Tibial artery (tissue), 4 donors: ENCODE results near the gene ZDHHC12.

Experiments
- DNase-seq, 2 donors: peaks; one replicate each; pipeline ENCODE4 v3.0.0-alpha.2; 2019
- H3K27ac ChIP-seq, 2 donors: fragments of 200-600 bp; sonication (generic) in 1 of 2; 1 replicate in 1 of 2; 2 replicates in 1 of 2; pipeline ENCODE4 v1.5.1; 2018 to 2019; ENCODE audit warnings: mild to moderate bottlenecking in 1 of 2
- H3K27me3 ChIP-seq, 2 donors: fragments of 200-600 bp; sonication (generic) in 1 of 2; one replicate each; pipeline versions ENCODE4 v1.5.1 to v1.6.0; 2016 to 2019
- H3K36me3 ChIP-seq, 3 donors: fragments of 200-600 bp; sonication (generic) in 2 of 3; one replicate each; pipeline ENCODE4 v1.5.1; 2016 to 2019; ENCODE audit warnings: mild to moderate bottlenecking in 2 of 3
- H3K4me1 ChIP-seq, 4 donors: fragments of 200-600 bp; sonication (generic) in 2 of 4; 1 replicate in 3 of 4; 2 replicates in 1 of 4; pipeline ENCODE4 v1.5.1; 2016 to 2019
- H3K4me3 ChIP-seq, 2 donors: fragments of 200-600 bp; sonication (generic) in 1 of 2; 1 replicate in 1 of 2; 2 replicates in 1 of 2; pipeline ENCODE4 v1.5.1; 2018 to 2019; ENCODE audit warnings: mild to moderate bottlenecking in 2 of 2
- H3K9me3 ChIP-seq, 3 donors: fragments of 200-600 bp; sonication (generic) in 1 of 3; one replicate each; pipeline ENCODE4 v1.5.1; 2016 to 2019
- intact Hi-C: fragments of 100-400 bp; cut with DNase I; formaldehyde crosslinking; loops from one replicate; pipeline ENCODE4 v1.15.0; 2023; ENCODE audit warnings: low total_unique reads
- TF ChIP-seq, protein P1 (sequence below), 2 experiments: fragments of 200-600 bp in 1 of 2; fragments of 450-650 bp in 1 of 2; IDR thresholded peaks; one replicate each; pipeline ENCODE4 v1.5.1; 2017 to 2019; ENCODE audit warnings: antibody characterized with exemption in 2 of 2, mild to moderate bottlenecking in 1 of 2, moderate library complexity in 1 of 2

The ZDHHC12 gene

DNA sequence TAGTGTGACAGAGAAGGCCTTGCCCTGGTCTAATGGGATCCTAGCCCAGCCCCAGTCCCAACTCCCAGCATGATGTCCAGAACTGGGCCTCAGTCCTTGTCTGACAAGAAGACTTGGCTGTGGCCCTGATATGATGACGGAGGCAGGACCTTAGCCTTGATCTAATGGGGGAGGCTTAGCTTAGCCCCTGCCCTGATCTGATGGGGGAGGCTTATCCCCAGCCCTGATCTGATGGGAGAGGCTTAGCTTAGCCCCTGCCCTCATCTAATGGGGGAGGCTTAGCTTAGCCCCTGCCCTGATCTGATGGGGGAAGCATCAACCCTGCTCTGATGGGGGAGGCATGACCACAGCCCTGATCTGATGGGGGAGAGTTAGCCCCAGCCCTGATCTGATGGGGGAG is 17.9 kb downstream of the ZDHHC12 start:
- Histone ChIP-seq H3K27me3 (no peaks in the 10 kb centered on the region), H3K27ac (no peak overlapping the region), H3K4me3 (no peak overlapping the region), H3K9me3 (no peaks in the 10 kb centered on the region), H3K4me1 (peaks cover 0 to 13% (median 8%) of the 10 kb centered on the region in 4 donors), H3K36me3 (no peaks in the 10 kb centered on the region)
- TF ChIP-seq, protein P1, sequence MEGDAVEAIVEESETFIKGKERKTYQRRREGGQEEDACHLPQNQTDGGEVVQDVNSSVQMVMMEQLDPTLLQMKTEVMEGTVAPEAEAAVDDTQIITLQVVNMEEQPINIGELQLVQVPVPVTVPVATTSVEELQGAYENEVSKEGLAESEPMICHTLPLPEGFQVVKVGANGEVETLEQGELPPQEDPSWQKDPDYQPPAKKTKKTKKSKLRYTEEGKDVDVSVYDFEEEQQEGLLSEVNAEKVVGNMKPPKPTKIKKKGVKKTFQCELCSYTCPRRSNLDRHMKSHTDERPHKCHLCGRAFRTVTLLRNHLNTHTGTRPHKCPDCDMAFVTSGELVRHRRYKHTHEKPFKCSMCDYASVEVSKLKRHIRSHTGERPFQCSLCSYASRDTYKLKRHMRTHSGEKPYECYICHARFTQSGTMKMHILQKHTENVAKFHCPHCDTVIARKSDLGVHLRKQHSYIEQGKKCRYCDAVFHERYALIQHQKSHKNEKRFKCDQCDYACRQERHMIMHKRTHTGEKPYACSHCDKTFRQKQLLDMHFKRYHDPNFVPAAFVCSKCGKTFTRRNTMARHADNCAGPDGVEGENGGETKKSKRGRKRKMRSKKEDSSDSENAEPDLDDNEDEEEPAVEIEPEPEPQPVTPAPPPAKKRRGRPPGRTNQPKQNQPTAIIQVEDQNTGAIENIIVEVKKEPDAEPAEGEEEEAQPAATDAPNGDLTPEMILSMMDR (IDR thresholded peaks at IDR 0.05): no peak
- intact Hi-C loops: no loop called here
- DNase-seq: peak in 1 of 2 donors; percentile 38

DNA sequence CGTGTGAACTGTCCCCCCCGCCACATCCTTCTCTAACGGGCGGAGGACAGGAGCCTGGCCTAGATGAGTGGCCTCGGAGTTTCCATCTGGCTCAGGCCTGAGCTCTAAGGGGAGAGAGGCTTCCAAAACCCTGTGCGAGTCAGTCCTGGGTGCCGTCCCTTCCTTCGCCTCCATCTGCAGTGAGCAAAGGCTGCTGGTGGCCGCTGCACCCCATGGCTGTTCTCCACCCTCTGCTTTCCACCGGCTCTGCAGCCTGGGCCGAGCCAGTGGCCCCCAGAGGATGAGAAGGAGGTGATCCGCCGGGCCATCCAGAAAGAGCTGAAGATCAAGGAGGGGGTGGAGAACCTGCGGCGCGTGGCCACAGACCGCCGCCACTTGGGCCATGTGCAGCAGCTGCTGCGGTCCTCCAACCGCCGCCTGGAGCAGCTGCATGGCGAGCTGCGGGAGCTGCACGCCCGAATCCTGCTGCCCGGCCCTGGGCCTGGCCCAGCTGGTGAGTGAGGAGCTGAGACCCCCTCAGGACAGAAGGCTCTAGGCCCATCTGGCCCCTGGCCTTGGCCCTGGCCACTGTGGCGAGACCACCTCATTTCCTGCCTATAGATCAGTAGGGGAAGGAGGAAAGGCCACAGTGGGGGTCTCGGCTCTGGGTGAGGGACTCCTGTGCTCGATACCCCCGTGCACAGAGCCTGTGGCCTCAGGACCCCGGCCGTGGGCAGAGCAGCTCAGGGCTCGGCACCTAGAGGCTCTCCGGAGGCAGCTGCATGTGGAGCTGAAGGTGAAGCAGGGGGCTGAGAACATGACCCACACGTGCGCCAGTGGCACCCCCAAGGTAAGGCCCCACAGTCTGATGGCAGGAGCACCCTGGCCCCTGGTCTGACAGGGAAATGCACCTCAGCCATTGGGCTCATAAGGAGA is 18.6 kb downstream of the ZDHHC12 start:
- Histone ChIP-seq H3K27ac (no peak overlapping the region), H3K9me3 (no peaks in the 10 kb centered on the region), H3K36me3 (no peaks in the 10 kb centered on the region), H3K4me1 (peaks cover 0 to 13% (median 8%) of the 10 kb centered on the region in 4 donors), H3K27me3 (no peaks in the 10 kb centered on the region), H3K4me3 (no peak overlapping the region)
- DNase-seq: peak in 1 of 2 donors; percentile 49
- TF ChIP-seq, protein P1 (IDR thresholded peaks at IDR 0.05): no peak
- intact Hi-C loops: no loop called here

DNA sequence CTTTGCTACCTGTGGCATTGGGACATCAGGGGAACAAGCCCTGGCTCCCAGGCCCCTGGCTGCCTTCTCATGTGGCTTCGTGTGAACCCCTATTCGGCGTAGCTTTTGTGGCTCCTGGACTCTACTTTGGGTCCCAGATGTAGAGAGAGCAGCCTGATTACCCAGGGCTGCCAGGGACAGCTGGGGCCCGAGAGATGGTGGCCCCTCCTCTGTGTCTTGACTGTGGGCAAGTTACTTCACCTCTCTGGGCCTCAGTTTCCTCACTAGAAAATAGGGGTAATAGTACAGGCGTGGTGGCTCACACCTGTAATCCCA is 19.6 kb downstream of the ZDHHC12 start:
- peaks cover 0 to 13% (median 8%) of the 10 kb centered on the region in 4 donors for H3K4me1 ChIP-seq
- peak in 1 of 2 donors; percentile 56 for DNase-seq
- H3K27me3 ChIP-seq: no peaks in the 10 kb centered on the region
- H3K4me3 ChIP-seq: no peak overlapping the region
- H3K27ac ChIP-seq: peak overlapping the region; percentile 70 to 80
- TF ChIP-seq, protein P1 (IDR thresholded peaks at IDR 0.05): no peak
- H3K9me3 ChIP-seq: no peaks in the 10 kb centered on the region
- intact Hi-C loops: no loop called here
- no peaks in the 10 kb centered on the region for H3K36me3 ChIP-seq

DNA sequence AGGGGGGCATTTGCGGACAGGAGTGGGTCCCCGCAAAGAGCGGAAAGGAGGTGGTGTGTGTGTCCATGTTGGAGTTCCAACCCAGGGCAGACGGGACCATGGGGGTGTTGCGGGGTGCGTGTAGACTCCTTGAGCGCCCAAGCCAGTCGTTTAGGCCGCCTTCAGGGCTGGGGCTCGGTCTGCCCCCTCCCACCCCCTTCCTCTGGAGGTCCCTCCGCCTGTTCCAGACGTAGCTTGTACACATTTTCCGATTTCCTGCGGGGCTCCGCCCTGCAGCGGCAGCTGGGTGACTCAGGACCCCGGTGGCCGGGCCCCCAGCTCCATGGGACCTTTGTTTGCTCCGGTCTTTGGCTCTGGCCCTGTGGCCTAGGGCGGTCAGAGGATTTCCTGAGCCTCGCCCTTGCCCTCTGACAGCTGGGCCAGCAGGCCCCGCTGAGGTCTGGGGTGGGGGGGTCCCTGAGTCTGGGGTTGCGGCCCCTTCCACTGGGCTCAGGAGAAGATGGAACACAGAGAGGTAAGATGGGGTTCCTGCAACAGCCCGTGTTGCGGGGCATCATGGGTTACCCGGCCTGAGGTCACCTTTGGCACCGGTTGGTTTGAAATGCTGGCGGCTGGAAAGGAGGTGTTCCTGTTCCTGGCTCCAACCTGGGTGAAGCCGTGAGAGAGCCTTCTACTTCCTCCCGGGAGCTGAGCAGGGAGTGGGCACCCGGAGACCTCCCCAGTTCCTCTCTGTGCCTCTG is 20.1 kb downstream of the ZDHHC12 start:
- Histone ChIP-seq H3K27ac (peak overlapping the region; percentile 70 to 80), H3K27me3 (no peaks in the 10 kb centered on the region), H3K9me3 (no peaks in the 10 kb centered on the region), H3K4me1 (peaks cover 0 to 13% (median 8%) of the 10 kb centered on the region in 4 donors), H3K4me3 (peak overlapping the region; percentile 72), H3K36me3 (no peaks in the 10 kb centered on the region)
- TF ChIP-seq, protein P1 (IDR thresholded peaks at IDR 0.05): no peak
- peak in 1 of 2 donors; percentile 72 for DNase-seq
- intact Hi-C loops: no loop called here

DNA sequence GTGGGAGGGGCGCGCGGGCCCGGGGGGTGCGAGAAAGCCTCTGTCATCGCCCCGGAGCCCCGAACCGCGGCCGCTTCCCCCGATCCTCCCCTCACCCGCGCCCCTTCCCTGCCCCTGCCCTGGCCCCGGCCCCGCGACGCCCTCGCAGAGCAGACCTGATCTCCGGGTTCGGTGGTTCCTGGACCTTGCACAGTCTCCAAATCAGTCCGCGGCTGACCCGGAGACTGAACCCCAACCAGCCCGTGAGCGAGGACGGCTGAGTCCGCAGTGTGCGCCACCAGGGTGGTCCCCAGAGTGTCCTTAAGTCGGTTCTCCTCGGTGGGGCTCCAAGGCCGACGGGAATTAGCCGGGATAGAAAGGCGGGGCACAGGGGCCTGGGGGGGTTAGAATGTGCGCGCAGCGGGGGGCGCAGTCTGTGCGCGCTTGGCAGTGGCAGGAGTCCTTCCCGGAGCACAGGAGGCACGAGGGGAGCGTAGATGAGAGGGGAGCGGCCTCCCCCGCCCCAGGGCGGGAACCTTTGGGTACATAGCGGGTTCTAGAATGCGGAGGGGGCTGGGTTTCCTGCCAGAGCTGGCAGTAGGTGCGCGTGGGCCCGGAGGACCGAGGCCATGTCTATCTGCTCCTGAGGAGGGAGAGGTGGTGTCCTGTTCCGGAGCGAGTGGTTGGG is 20.8 kb downstream of the ZDHHC12 start:
- TF ChIP-seq, protein P1 (IDR thresholded peaks at IDR 0.05): no peak
- Histone ChIP-seq H3K4me1 (peaks cover 0 to 15% (median 8%) of the 10 kb centered on the region in 4 donors), H3K4me3 (peak overlapping the region; percentile 72), H3K27ac (peak overlapping the region; percentile 70 to 80), H3K36me3 (no peaks in the 10 kb centered on the region), H3K27me3 (no peaks in the 10 kb centered on the region), H3K9me3 (no peaks in the 10 kb centered on the region)
- intact Hi-C loops: no loop called here
- DNase-seq: peak in 1 of 2 donors; percentile 73
